ENCODE data around the gene CIZ1.

- TF ChIP-seq CTCF (conservative IDR thresholded peaks at IDR 0.05; ENCODE audit: low read length) (no peak), EZH2phosphoT487 (IDR thresholded peaks at IDR 0.05; ENCODE audit: borderline replicate concordance) (no peak)
These were observed 45.4 kb downstream of the CIZ1 start for GRCh38 chr9:128145951-128146351.
